Left forelimb (tissue), 1 donor: ENCODE data around the gene COLGALT1.

Source experiments
- DNase-seq: peaks from one replicate; pipeline ENCODE4 v3.0.0-alpha.2; 2018; ENCODE audit warnings: low spot score

COLGALT1 gene

GRCh38 chr19:17598953-17599352 is 43.5 kb downstream of the COLGALT1 start:
- DNase-seq, result no peak

GRCh38 chr19:17599780-17600179 is 44.3 kb downstream of the COLGALT1 start:
- no peak for DNase-seq

- DNase-seq, result no peak
Measured at GRCh38 chr19:17601683-17602082, 46.2 kb downstream of the COLGALT1 start.

GRCh38 chr19:17602217-17602616 is 46.8 kb downstream of the COLGALT1 start:
- no peak for DNase-seq

- DNase-seq, result no peak
Measured at GRCh38 chr19:17602872-17603510, 47.5 kb downstream of the COLGALT1 start.

GRCh38 chr19:17604372-17605025 is 49.0 kb downstream of the COLGALT1 start:
- DNase-seq, result no peak

- DNase-seq, result no peak
Measured at GRCh38 chr19:17605117-17605516, 49.7 kb downstream of the COLGALT1 start.

- peak; percentile 84 for DNase-seq
Measured at GRCh38 chr19:17605761-17606589, 50.5 kb downstream of the COLGALT1 start.

GRCh38 chr19:17606590-17607185 is 51.2 kb downstream of the COLGALT1 start:
- no peak for DNase-seq

GRCh38 chr19:17607936-17608335 is 52.5 kb downstream of the COLGALT1 start:
- no peak for DNase-seq

- no peak for DNase-seq
Measured at GRCh38 chr19:17610384-17610783, 54.9 kb downstream of the COLGALT1 start.

GRCh38 chr19:17611462-17612244 is 56.2 kb downstream of the COLGALT1 start:
- no peak for DNase-seq

- DNase-seq, result no peak
Measured at GRCh38 chr19:17614476-17614875, 59.0 kb downstream of the COLGALT1 start.

- DNase-seq, result no peak
Measured at GRCh38 chr19:17615889-17616685, 60.6 kb downstream of the COLGALT1 start.

- DNase-seq, result no peak
Measured at GRCh38 chr19:17616686-17616960, 61.2 kb downstream of the COLGALT1 start.

GRCh38 chr19:17616961-17617806 is 61.7 kb downstream of the COLGALT1 start:
- no peak for DNase-seq

- DNase-seq, result no peak
Measured at GRCh38 chr19:17617807-17618192, 62.4 kb downstream of the COLGALT1 start.

GRCh38 chr19:17618281-17618903 is 62.9 kb downstream of the COLGALT1 start:
- DNase-seq, result no peak

- DNase-seq, result no peak
Measured at GRCh38 chr19:17618936-17619335, 63.5 kb downstream of the COLGALT1 start.

- DNase-seq, result no peak
Measured at GRCh38 chr19:17620696-17621095, 65.2 kb downstream of the COLGALT1 start.
